Right lung (tissue), 5 donors: ENCODE data around the gene TMIGD1. TPM values are rescaled to one million over a fixed set of nuclear protein-coding genes. Genes with fewer than 3 reads are reported as not detected.

Experiments
- DNase-seq, 2 donors: peaks; one replicate each; pipeline ENCODE4 v3.0.0-alpha.2; 2013
- polyA plus RNA-seq, 5 donors: library from polyadenylated mRNA; unstranded; fragments of 120-200 nt; gene quantifications; one replicate each; pipeline versions ENCODE4 v1.2.1 to v1.2.3, GENCODE V29; 2013; ENCODE audit warnings: inconsistent platforms in 1 of 5, low replicate concordance in 1 of 5; ENCODE audit not compliant: insufficient read length in 5 of 5, insufficient read depth in 1 of 5

TMIGD1 gene
- polyA plus RNA-seq, 5 donors, result not detected

DNA sequence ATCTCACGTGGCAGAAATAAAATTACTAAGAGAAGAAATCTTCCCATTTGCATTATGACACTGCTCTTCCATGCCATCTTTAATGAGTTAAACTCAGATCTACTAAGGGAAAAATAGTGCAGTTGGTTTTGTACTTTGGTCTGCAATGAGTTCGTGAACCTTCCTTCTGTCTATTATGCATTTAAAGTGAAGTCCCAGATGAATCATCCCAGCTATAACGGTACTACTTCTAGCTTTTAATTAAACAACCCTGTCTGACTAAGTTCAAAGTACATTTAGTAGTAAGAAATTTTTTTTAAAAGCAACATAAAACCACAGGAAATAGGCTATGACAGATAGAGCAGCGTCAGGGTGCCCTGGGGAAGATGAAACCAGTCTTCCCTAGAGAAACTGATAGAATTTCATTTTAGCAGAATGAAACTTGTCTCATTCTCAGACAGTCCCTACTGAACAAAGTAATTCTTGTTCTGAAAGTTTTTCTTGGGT, 1.8 kb downstream of the TMIGD1 start:
- DNase-seq, result no peak

- DNase-seq, result no peak
Observed at GRCh38 chr17:30326809-30327208, 7.0 kb downstream of the TMIGD1 start.

DNA sequence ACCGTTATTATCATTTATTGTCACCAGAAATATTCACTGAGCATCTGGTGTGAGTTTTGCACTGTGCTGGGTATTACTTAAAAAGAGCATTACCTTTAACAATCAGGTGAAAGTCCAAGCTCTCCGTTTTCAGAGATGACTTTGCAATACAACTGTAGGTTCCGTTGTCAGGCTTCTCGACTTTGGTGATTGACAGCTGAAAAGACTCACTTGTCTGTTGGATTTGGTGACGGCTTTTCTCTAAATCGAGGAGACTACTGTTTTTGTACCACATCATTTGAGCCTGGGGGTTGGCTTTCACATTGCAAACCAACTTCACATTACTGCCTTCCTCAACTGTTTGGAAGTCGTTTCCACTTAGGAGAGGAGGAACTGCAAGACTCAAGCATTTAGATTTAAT, 9.1 kb downstream of the TMIGD1 start:
- no peak for DNase-seq

GRCh38 chr17:30323895-30324319, 9.9 kb downstream of the TMIGD1 start:
- DNase-seq, result no peak

DNA sequence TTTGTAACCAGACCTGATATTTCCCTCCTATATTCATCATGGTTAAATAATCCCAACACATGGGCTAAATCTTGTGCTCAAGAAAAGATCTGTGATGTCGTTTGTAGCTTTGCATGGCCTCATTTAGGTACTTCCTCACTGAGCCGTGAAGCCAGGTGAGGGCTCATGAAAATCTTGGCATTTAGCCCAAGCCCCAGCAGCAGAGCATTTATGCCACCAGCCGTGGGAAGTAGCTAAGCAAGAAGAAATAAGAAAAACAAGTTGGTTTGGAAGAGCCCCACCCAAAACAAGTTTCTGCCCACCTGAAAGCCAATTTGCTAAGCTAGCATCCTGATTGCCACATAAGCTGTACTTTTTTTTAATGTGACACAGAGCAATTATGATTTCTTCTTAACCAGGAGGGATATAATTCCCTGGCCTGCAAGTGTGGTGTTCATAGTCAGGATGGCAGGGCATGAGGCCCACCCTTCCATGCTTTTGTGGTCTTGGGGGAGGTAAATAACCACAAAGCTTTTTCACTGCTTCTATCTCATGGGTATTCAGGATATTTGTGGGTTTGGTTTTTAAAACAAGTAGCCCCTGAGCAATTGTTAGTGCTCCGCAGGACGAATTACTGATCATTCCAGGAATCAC, 10.5 kb downstream of the TMIGD1 start:
- DNase-seq, result no peak

DNA sequence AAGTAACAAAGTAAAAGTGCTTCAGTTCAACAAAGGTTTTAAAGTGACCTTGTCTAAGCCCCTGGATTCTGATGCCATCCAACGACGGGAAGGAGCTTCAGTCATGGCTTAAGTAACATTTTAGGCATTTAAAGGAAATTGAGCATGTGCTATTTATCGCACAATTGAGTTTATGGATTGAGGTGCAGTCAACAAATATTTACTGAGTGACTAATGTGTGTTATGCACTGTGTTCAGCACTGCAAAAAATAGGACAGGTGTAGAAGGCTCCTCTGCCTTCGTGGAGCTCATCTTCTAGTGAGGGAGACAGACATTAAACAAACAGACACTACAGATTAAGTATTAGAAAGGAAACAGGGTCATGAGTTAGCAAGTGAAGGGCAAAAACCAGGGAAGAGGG, 12.5 kb downstream of the TMIGD1 start:
- no peak for DNase-seq

GRCh38 chr17:30318155-30318554, 15.7 kb downstream of the TMIGD1 start:
- no peak for DNase-seq

- no peak for DNase-seq
Observed at GRCh38 chr17:30316736-30317135, 17.1 kb downstream of the TMIGD1 start.

- DNase-seq, result no peak
Observed at GRCh38 chr17:30315106-30315505, 18.8 kb downstream of the TMIGD1 start.

DNA sequence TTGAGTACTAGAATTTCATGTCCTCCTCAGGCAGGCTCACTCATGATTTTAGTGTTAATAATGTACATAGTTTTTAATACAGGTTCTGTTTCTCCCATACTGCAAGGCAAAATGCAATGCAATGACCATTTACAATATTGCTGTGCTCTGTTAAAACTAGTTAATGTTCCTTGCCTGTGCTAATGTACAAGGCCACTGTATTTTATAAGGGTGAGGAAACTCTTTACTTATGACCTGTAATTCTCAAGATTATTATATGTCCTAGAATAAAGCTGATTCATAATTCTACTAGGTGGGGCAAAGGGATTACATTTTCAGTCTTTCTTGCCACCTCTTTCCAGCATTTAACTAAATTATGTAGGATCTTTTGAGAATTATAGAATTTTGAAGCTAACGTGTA, 19.4 kb downstream of the TMIGD1 start:
- DNase-seq, result no peak

DNA sequence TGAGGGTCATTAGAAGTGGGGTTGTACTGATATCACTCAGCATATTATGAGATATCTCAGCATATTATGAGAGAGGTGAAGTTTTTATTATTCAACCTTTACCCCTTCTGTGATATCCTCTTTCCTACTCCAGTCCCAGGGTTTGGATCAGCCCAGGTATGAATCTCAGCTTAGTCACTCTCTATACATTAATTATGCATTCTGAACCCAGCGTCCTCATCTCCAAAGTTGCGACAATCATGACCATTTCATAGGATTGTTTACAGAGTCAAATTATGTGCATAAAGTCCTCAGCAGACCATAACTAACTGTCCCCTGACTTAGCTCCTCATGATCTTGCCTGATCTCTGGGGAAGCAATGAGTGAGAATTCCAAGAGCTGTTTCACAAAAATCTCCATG, 21.6 kb downstream of the TMIGD1 start:
- no peak for DNase-seq

DNA sequence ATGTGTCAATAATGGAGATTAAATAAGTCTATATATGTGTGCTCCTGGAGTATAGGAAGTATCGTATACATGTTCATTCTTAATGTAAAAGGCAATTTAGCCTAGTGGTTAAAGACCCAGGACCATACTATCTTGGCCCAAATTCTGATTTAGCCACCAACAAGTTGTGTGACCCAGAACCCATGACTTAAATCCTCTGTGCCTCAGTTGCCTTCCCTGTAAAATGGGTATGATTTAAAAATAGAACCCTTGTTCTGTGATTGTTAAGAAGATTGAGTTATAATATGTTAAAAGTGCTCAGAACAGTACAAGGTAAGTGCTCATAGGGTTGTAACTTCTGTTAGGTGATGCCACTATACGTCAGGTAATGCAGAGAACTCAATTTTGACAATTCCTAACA, 23.3 kb downstream of the TMIGD1 start:
- no peak for DNase-seq

DNA sequence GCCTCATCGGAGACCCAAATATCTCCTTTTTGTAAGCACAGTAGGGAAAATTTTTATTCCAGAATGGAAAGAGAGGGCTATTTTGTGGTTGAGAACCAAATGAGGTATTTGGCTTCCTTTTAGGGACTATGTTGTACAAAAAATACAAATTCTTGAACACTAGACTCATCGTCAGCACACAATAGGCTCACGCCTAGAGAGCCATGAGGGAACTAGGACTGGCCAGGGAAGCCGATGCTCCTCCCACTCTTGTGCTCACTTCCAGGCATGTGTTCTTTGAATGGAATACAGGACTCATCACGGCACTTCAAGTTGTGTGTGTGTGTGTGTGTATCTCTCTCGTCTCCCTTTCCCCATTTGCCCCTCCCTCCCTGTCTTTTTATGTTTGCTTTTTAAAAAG, 24.3 kb downstream of the TMIGD1 start:
- no peak for DNase-seq

DNA sequence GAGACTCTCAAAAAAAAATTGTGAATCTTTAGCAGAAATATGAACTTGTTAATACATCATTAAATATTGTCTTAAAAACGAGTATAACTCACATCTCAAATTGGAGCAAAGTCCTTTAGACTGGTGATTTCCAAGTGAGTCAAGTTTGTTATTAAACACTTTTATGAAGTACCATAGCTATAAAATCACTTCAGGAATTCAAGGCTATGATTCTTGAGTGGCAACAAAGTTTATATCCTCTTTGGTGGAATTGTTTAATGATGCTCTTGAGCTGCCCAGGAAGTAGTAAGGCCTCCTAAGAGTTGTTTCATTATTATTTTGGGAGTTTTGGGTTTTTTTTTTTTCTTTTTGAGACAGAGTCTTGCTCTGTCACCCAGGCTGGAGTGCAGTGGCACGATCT, 25.5 kb downstream of the TMIGD1 start:
- peak in 1 of 2 donors; percentile 1 for DNase-seq

GRCh38 chr17:30304778-30305177, 29.1 kb downstream of the TMIGD1 start:
- no peak for DNase-seq

DNA sequence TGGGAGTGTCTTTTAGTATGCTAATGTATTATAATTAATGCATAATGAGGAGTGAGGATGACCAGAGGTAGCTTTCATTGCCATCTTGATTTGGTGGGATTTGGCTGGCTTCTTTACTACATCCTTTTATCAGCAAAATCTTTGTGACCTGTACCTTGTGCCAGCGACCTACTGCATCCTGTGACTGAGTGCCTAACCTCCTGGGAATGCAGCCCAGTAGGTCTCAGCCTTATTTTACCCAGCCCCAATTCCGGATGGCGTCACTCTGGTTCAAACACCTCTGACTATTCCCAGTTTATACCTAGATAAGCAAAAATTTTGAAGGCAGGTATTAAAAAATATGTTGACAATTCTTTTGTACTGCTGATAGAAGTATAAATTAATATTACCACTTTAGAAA, 31.6 kb downstream of the TMIGD1 start:
- DNase-seq, result no peak

DNA sequence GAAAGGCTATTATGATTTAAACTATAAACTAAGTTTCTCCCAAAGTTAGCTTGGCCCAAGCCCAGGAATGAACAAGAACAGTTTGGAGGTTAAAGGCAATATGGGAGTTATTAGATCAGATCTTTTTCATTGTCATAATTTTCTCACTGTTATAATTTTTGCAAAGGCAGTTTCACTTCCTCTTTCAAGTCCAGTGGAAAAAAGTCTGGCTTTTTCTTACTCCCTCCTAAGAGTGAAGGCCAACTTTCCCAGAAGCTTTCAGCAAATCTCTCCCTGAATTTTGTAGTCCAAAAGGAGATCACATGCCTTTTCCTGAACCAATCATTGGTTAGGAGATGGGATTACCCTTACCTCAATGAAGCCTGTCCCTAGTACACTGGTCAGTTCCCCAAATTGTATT, 33.0 kb downstream of the TMIGD1 start:
- no peak for DNase-seq

DNA sequence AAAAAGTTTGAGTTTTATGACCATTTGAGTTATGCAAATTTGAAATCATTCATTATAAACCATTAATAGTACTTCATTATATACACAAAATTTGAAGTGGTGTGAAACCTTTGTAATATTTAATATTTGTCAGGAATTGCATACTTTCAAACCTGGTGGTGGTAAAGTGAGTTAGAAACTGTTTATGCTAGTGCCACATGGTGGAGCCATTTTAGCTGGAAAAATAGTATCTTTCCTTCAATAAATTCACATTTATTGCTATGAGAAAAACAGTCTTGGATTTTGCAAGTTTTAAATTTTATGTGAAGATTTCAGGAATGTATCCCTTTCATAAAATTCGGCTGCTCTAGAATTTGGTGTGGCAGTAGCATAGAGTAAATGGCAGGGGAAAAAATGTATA, 34.9 kb downstream of the TMIGD1 start:
- DNase-seq, result no peak

DNA sequence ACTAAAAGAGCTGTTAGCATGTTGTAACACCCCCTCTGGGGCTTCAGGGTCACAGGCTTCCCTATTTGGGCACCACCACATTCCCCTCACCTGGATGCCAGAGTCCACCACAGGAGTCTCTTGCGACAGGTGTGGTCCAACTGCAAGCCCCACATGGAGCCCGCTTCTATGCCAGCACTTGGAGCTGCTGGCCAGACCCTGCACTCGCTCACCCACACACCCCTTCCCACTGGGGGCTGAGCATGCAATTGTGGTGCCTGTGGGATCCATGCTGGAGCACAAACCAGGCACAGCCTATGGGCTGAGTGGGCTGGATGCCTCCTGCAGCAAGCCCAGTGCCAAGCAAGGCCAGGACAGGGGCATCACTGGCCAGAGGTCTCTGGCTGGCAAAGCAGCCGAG, 36.1 kb downstream of the TMIGD1 start:
- no peak for DNase-seq

GRCh38 chr17:30296499-30297080, 37.3 kb downstream of the TMIGD1 start:
- DNase-seq, result no peak

DNA sequence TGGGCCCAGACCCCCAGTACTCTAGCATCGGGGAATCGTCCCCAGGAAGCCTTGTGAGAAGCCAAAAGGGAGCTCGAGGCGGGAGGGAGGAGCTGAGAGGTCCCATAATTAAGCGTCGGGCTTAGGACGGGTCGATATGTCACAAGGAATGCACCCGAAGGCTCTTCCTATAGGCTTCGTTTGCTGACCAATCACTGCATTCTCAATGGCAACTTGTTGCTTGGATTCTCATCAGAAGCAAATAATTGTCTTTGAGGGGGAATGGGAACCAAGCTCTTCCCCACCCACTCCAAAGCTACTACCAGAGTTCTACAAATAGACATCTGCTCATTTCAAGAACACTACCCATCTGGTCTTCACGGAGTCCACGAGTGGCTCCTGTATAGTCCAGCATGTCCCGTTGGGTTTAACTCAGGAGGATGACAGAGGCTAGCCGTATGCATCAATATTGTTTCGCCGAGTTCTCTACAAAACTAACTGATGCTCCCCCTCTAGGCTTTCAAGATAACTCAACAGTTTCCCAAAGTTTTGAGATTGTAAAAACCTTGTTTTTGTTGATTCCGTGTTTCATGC, 41.5 kb downstream of the TMIGD1 start:
- DNase-seq, result no peak

DNA sequence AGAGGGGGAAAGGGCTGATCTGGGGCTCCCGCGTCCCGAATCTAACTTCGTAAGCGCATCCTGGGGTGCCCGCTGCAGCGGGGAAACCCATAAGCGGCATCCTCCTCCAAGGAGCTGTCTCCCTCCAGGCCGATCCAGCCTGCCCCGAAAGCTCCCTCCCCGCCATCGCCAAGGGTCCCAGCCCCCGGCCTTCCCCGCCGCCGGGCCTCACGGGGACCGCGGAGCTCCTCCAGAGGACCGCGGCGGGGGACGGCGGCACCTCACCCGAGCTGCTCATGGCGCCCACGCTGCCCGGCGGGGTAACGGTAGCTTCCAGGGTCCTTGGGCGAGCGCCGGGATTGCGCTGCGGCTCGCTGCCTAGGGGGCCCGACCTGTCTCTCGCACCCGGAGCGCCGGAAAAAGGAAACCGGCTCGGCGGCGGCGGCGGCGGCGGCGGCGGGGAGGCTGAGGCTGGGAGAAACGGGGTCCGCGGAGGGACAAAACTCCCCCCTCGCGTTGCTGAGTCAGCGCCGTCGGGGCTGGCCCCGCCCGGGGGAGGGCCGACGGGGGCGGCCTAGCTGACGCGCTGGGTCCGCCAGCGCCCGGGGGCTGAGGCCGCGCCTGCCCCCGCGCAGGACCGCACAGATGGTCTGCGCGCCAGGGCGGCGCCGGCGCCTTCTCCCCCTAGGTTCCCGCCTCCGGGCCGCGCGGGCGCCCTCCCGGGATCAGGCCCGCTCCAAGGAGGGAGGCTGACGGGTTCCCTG, 42.1 kb downstream of the TMIGD1 start, which contains the start of gene BLMH:
BLMH (minus strand) TSS at position 402 of the 743 bp plus-strand sequence; CDS start at position 277, 125 bp downstream.
- DNase-seq, result peak; percentile 78 to 83
